ENCODE results near the gene NFKB1. TPM values are rescaled to one million over a fixed set of nuclear protein-coding genes. Genes with fewer than 3 reads are reported as not detected.

Gene NFKB1
- total RNA-seq, 2 donors from 2014 or later: 17.8 to 19.3 TPM

- Histone ChIP-seq H3K9me3 (no peaks in the 10 kb centered on the region), H3K27me3 (no peaks in the 10 kb centered on the region), H3K27ac (peak overlapping the region; percentile 96 to 97), H3K4me3 (peak overlapping the region; percentile 75 to 78), H3K36me3 (no peaks in the 10 kb centered on the region), H3K4me1 (peaks cover 0 to 48% of the 10 kb centered on the region in 2 donors)
- DNase-seq (ENCODE audit: low spot score): no peak
- TF ChIP-seq, protein P1, sequence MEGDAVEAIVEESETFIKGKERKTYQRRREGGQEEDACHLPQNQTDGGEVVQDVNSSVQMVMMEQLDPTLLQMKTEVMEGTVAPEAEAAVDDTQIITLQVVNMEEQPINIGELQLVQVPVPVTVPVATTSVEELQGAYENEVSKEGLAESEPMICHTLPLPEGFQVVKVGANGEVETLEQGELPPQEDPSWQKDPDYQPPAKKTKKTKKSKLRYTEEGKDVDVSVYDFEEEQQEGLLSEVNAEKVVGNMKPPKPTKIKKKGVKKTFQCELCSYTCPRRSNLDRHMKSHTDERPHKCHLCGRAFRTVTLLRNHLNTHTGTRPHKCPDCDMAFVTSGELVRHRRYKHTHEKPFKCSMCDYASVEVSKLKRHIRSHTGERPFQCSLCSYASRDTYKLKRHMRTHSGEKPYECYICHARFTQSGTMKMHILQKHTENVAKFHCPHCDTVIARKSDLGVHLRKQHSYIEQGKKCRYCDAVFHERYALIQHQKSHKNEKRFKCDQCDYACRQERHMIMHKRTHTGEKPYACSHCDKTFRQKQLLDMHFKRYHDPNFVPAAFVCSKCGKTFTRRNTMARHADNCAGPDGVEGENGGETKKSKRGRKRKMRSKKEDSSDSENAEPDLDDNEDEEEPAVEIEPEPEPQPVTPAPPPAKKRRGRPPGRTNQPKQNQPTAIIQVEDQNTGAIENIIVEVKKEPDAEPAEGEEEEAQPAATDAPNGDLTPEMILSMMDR (IDR thresholded peaks at IDR 0.05): no peak
These were observed 213 bp downstream of the NFKB1 start for GRCh38 chr4:102501447-102501696.

DNA sequence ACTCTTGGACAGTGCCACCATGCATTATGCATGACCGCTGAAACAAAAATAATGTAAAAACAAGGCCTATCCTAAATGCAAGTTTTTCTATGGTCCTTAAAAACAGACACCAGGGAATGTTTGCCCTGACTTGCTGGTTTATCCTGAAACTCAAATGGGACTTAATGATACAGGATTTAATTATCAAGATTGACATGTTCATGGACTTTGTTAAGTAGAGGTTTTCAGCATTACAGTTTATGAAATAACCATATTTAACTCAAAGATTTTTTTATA, 1.3 kb downstream of the NFKB1 start:
- peak overlapping the region; percentile 96 to 97 for H3K27ac ChIP-seq
- TF ChIP-seq, protein P1 (IDR thresholded peaks at IDR 0.05): no peak
- H3K4me3 ChIP-seq: peak overlapping the region; percentile 75 to 78
- H3K4me1 ChIP-seq: peaks cover 0 to 56% of the 10 kb centered on the region in 2 donors
- no peaks in the 10 kb centered on the region for H3K9me3 ChIP-seq
- H3K36me3 ChIP-seq: no peaks in the 10 kb centered on the region
- H3K27me3 ChIP-seq: no peaks in the 10 kb centered on the region
- no peak for DNase-seq (ENCODE audit: low spot score)

- no peaks in the 10 kb centered on the region for H3K36me3 ChIP-seq
- H3K27me3 ChIP-seq: no peaks in the 10 kb centered on the region
- no peak for DNase-seq (ENCODE audit: low spot score)
- TF ChIP-seq, protein P1 (IDR thresholded peaks at IDR 0.05): no peak
- H3K4me1 ChIP-seq: peaks cover 0 to 57% of the 10 kb centered on the region in 2 donors
- peak overlapping the region in 1 of 2 donors; percentile 96 for H3K27ac ChIP-seq
- peak overlapping the region in 1 of 2 donors; percentile 75 for H3K4me3 ChIP-seq
- no peaks in the 10 kb centered on the region for H3K9me3 ChIP-seq
These were observed 2.2 kb downstream of the NFKB1 start for GRCh38 chr4:102503301-102503746.

DNA sequence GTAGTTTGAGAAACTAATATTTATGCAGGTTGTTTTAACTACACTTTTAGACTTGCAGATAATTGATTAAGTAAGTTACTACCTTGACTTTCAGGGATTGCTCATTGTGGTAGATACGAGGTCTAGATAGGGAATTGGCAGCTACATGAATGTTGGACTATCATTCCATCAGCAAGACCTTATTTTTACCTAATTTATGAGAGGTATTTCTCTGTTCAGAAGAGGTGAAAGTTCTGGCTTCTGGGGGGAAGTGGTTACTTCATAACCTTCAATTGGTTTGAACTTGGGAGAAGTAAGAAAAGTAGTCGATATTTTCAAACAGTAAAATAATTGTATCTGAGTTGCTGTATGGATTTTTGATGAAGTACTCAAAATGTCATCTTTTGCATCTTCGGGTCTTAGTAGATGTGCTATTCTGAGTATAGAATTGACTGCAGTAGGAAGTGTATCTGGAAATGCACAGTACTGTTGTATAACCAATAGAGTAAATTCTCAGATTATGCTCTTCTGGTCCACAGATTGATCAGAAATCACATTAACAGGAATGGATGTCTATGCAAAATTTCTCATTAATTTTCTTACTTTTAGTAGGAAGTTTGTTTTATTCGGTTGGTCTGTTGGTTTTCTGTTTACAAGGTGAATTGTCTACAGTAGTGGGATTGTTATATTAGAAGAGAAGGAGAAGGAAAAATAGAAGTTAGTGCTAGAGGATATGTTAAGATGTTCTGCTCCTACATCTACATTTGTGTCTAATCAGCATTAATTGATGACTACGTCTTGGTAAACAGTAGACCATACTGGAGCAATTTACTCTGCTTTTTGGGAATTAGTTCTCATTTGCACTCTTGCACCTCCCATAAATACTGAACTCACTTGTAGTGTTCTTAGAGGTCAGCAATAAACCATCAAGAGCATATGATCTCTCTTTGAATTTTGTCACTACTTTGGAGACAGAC, 3.0 kb downstream of the NFKB1 start:
- peaks cover 0 to 57% of the 10 kb centered on the region in 2 donors for H3K4me1 ChIP-seq

GRCh38 chr4:102504941-102505340, 3.8 kb downstream of the NFKB1 start:
- Histone ChIP-seq H3K4me1 (peaks cover 0 to 54% of the 10 kb centered on the region in 2 donors), H3K27ac (no peak overlapping the region), H3K36me3 (no peaks in the 10 kb centered on the region), H3K9me3 (no peaks in the 10 kb centered on the region), H3K27me3 (no peaks in the 10 kb centered on the region), H3K4me3 (no peak overlapping the region)
- DNase-seq (ENCODE audit: low spot score): no peak
- TF ChIP-seq, protein P1 (IDR thresholded peaks at IDR 0.05): no peak

More for the DNA sequence above, 3.0 kb downstream of the NFKB1 start:
- H3K27me3 ChIP-seq: no peaks in the 10 kb centered on the region
- no peak overlapping the region for H3K4me3 ChIP-seq
- no peak for DNase-seq (ENCODE audit: low spot score)
- TF ChIP-seq, protein P1 (IDR thresholded peaks at IDR 0.05): no peak
- H3K9me3 ChIP-seq: no peaks in the 10 kb centered on the region
- no peak overlapping the region for H3K27ac ChIP-seq
- no peaks in the 10 kb centered on the region for H3K36me3 ChIP-seq
